ENCODE measurements around the gene MCF2L.

- TF ChIP-seq, protein P1, sequence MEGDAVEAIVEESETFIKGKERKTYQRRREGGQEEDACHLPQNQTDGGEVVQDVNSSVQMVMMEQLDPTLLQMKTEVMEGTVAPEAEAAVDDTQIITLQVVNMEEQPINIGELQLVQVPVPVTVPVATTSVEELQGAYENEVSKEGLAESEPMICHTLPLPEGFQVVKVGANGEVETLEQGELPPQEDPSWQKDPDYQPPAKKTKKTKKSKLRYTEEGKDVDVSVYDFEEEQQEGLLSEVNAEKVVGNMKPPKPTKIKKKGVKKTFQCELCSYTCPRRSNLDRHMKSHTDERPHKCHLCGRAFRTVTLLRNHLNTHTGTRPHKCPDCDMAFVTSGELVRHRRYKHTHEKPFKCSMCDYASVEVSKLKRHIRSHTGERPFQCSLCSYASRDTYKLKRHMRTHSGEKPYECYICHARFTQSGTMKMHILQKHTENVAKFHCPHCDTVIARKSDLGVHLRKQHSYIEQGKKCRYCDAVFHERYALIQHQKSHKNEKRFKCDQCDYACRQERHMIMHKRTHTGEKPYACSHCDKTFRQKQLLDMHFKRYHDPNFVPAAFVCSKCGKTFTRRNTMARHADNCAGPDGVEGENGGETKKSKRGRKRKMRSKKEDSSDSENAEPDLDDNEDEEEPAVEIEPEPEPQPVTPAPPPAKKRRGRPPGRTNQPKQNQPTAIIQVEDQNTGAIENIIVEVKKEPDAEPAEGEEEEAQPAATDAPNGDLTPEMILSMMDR (optimal IDR thresholded peaks at IDR 0.05 in 1 of 3, IDR thresholded peaks at IDR 0.05 in 1 of 3, conservative IDR thresholded peaks at IDR 0.05 in 1 of 3; ENCODE audit: extremely low read depth in 1 of 3, insufficient read depth in 2 of 3, low read length in 3 of 3) = no peak
- no peak for TF ChIP-seq EZH2 (IDR thresholded peaks at IDR 0.05; ENCODE audit: low read length)
Measured at GRCh38 chr13:112943309-112944125, 25.5 kb upstream of the MCF2L start.

Data from keratinocyte (primary cell).